Left ventricle myocardium superior (tissue), 1 donor: ENCODE results near the gene SRGAP2C. TPM values are rescaled to one million over a fixed set of nuclear protein-coding genes. Genes with fewer than 3 reads are reported as not detected.
"Not testable (repeated sequence)": the region's sequence is repeated elsewhere in the genome, so short reads cannot be mapped to it uniquely, and the experiment has no call there.

Source experiments
- ATAC-seq: fragments of 200-7000 bp; cut with Tn5 transposase; one replicate; pipeline ENCODE4 v1.9.1; 2020; ENCODE audit warnings: mild to moderate bottlenecking, moderate library complexity
- DNase-seq: peaks from one replicate; pipeline ENCODE4 v3.0.0-alpha.2; 2020
- intact Hi-C: fragments of 100-400 bp; cut with micrococcal nuclease; formaldehyde crosslinking; loops from one replicate; pipeline ENCODE4 v1.11.0; 2022
- total RNA-seq: library from RNA; stranded (reverse); fragmentation: NEBNext Ultra II Directional; extraction: Animal tissue kit (Norgen Biotek cat#: 25700); gene quantifications from one replicate; pipeline ENCODE4 v1.2.1, GENCODE V29; 2021
- donor health status: DM: no; HTN: yes; CAD: no; lungs with severe emphysema.

SRGAP2C gene
- total RNA-seq, 1 donor from 2014 or later, result 11.4 TPM

GRCh38 chr1:121386319-121386948, 201.7 kb downstream of the SRGAP2C start:
- intact Hi-C loops, result not testable (repeated sequence)
- ATAC-seq, result peak; percentile 15

GRCh38 chr1:121389895-121390560, 205.3 kb downstream of the SRGAP2C start:
- DNase-seq, ATAC-seq, intact Hi-C loops: not testable (repeated sequence)

More at GRCh38 chr1:121386319-121386948, 201.7 kb downstream of the SRGAP2C start:
- DNase-seq, result not testable (repeated sequence)

GRCh38 chr1:121392130-121392529, 207.4 kb downstream of the SRGAP2C start:
- DNase-seq, intact Hi-C loops, ATAC-seq: not testable (repeated sequence)

- ATAC-seq, result peak; percentile 33
- intact Hi-C loops, result not testable (repeated sequence)
- peak; percentile 33 for DNase-seq
Observed at GRCh38 chr1:121395718-121396201, 211.0 kb downstream of the SRGAP2C start.

GRCh38 chr1:121396335-121397081, 211.7 kb downstream of the SRGAP2C start:
- intact Hi-C loops, result not testable (repeated sequence)
- DNase-seq (peak; percentile 64), ATAC-seq (peak; percentile 41)

- DNase-seq, ATAC-seq, intact Hi-C loops: not testable (repeated sequence)
Observed at GRCh38 chr1:121397101-121397500, 212.3 kb downstream of the SRGAP2C start.

GRCh38 chr1:121399193-121399592, 214.4 kb downstream of the SRGAP2C start:
- DNase-seq, ATAC-seq, intact Hi-C loops: not testable (repeated sequence)

GRCh38 chr1:121400108-121400507, 215.3 kb downstream of the SRGAP2C start:
- intact Hi-C loops, DNase-seq, ATAC-seq: not testable (repeated sequence)

- DNase-seq, intact Hi-C loops, ATAC-seq: not testable (repeated sequence)
Observed at GRCh38 chr1:121400541-121401310, 216.0 kb downstream of the SRGAP2C start.

- ATAC-seq, DNase-seq, intact Hi-C loops: not testable (repeated sequence)
Observed at GRCh38 chr1:121401375-121401955, 216.7 kb downstream of the SRGAP2C start.

GRCh38 chr1:121403254-121403653, 218.5 kb downstream of the SRGAP2C start:
- intact Hi-C loops, ATAC-seq, DNase-seq: not testable (repeated sequence)

- no peak for DNase-seq
- ATAC-seq, result no peak
- intact Hi-C loops, result no loop called here
Observed at GRCh38 chr1:121408354-121408753, 223.6 kb downstream of the SRGAP2C start.

- no peak for ATAC-seq
- intact Hi-C loops, result no loop called here
- DNase-seq, result no peak
Observed at GRCh38 chr1:121413821-121414220, 229.0 kb downstream of the SRGAP2C start.

- DNase-seq (peak; percentile 49), ATAC-seq (peak; percentile 99)
- intact Hi-C loops, result no loop called here
Observed at GRCh38 chr1:121414905-121415304, 230.1 kb downstream of the SRGAP2C start.

GRCh38 chr1:121417325-121417923, 232.6 kb downstream of the SRGAP2C start:
- DNase-seq (no peak), ATAC-seq (no peak)
- intact Hi-C loops, result no loop called here

- intact Hi-C loops, result no loop called here
- no peak for ATAC-seq
- DNase-seq, result no peak
Observed at GRCh38 chr1:121418369-121419049, 233.7 kb downstream of the SRGAP2C start.

GRCh38 chr1:121419050-121419615, 234.4 kb downstream of the SRGAP2C start:
- ATAC-seq, DNase-seq, intact Hi-C loops: not testable (repeated sequence)
